GM18870 (cell line): ENCODE measurements around the gene LRIT1.

ENCODE experiments used
- ATAC-seq: cut with Tn5 transposase; IDR thresholded peaks from one replicate; pipeline ENCODE4 v1.9.1; 2021; ENCODE audit warnings: moderate library complexity; ENCODE audit not compliant: unreplicated experiment

LRIT1 gene

GRCh38 chr10:84193846-84194423, 47.4 kb downstream of the LRIT1 start:
- ATAC-seq: no peak

DNA sequence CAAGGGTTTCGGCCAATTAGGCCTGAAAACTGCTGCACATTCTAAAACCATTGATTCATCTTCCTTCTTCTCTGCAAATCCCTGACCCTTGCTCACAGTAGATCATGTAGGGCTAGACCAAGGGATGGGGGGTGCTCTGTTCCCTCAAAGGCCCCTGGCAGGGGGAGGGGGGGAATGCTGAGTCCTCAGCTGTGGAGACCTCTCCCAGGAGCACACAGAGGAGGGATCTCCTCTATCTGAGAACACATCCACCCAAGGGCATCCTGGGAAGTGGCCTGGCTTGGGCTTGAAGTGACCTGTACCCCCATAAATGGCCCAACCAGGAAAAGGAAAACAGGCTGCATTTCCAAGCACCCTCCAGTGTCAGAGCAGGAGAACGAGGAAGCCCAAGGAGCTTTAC, 48.0 kb downstream of the LRIT1 start:
- ATAC-seq: no peak

DNA sequence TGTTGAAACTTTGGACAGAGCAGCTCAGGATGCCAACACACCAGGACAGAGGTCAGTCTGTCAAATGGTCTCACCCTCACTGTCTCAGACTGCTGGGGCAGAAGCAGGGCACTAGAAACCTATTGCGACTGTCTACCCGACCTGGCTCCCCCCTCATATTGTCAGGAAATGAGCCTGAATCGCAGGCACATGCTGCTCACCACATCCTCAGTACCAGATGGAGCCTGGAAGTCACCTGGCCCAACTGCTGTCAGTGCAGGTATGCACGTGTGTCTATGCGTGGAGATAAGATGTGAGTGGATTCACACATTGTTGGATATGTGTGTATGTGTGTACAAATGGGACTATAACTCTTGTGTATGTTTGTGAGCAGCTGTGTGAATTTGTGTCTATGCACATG, 50.2 kb downstream of the LRIT1 start:
- no peak for ATAC-seq

DNA sequence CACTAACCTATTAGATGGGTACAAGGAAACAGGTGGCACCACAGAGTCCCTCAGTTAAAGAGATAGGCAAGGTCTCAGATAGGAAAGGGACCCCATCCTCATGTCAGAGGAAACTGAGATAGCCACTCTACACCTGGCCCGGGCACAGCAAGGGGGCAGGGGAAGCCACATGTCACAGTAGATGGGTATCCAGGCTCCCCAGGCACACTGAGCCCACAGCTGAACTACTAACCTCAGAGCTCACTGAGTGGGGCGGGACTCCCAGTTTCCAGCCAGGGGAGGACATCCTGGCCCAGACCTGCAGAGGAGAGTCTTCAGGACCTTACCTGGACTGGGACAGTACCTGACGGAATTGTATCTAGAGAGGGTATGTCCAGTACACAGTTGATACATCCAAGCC, 50.7 kb downstream of the LRIT1 start:
- no peak for ATAC-seq

DNA sequence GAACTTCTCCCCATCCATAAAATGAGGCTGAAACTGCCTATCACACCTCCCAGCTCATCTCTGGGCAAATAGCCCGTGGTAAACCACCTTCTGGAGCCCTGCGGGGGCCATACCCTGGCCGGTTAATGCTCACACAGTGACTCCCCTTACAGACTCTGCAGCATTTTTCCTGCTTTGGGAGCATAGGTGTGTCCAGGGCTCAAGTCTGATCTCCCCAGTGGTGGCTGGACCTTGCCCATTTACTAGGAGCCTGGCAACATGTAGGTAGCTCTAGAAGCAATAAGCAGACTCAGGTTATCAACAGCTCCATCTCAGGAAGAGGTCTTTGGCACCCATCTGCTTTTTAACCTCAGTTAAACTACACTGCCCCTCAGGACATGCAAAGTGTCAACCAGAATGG, 52.5 kb downstream of the LRIT1 start:
- no peak for ATAC-seq

GRCh38 chr10:84185526-84186175, 55.7 kb downstream of the LRIT1 start:
- no peak for ATAC-seq

GRCh38 chr10:84184517-84184916, 56.8 kb downstream of the LRIT1 start:
- no peak for ATAC-seq

- ATAC-seq: no peak
Observed at GRCh38 chr10:84181631-84182030, 59.7 kb downstream of the LRIT1 start.
